Measurements from ENCODE around the gene PEX5L.

GRCh38 chr3:179872842-179873241, 163.9 kb downstream of the PEX5L start:
- TF ChIP-seq TAF1 (IDR thresholded peaks at IDR 0.05; ENCODE audit: low read depth) (no peak), REST (IDR thresholded peaks at IDR 0.05; ENCODE audit: borderline replicate concordance) (no peak), EZH2 (IDR thresholded peaks at IDR 0.05; ENCODE audit: borderline replicate concordance, insufficient read depth, low read length, poor library complexity, severe bottlenecking) (no peak), POLR2AphosphoS5 (IDR thresholded peaks at IDR 0.05) (no peak), RAD21 (conservative IDR thresholded peaks at IDR 0.05) (no peak), EP300 (conservative IDR thresholded peaks at IDR 0.05; ENCODE audit: poor library complexity, severe bottlenecking) (no peak), MXI1 (conservative IDR thresholded peaks at IDR 0.05; ENCODE audit: poor library complexity, severe bottlenecking) (no peak), SMC3 (conservative IDR thresholded peaks at IDR 0.05; ENCODE audit: poor library complexity) (no peak)
- TF ChIP-seq, protein P1, sequence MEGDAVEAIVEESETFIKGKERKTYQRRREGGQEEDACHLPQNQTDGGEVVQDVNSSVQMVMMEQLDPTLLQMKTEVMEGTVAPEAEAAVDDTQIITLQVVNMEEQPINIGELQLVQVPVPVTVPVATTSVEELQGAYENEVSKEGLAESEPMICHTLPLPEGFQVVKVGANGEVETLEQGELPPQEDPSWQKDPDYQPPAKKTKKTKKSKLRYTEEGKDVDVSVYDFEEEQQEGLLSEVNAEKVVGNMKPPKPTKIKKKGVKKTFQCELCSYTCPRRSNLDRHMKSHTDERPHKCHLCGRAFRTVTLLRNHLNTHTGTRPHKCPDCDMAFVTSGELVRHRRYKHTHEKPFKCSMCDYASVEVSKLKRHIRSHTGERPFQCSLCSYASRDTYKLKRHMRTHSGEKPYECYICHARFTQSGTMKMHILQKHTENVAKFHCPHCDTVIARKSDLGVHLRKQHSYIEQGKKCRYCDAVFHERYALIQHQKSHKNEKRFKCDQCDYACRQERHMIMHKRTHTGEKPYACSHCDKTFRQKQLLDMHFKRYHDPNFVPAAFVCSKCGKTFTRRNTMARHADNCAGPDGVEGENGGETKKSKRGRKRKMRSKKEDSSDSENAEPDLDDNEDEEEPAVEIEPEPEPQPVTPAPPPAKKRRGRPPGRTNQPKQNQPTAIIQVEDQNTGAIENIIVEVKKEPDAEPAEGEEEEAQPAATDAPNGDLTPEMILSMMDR (IDR thresholded peaks at IDR 0.05; ENCODE audit: poor library complexity, severe bottlenecking) = no peak
